Measurements from ENCODE around the gene ATF3. TPM values are rescaled to one million over a fixed set of nuclear protein-coding genes. Genes with fewer than 3 reads are reported as not detected.

Gene ATF3
- total RNA-seq, 1 experiment from 2014 or later: 10.2 TPM

GRCh38 chr1:212568978-212569537 is 39.5 kb upstream of the ATF3 start:
- BruUV-seq (replicated peaks): no TSS peak
- no peak overlapping the region for H3K4me3 ChIP-seq
- H3K4me2 ChIP-seq: no peak overlapping the region
- ChIA-PET CTCF (no interaction called here), POLR2A (ENCODE audit: unreplicated experiment) (interaction anchor here (0.7 kb wide), 1 partner anchor 212 kb away, joined by 4 read pairs; no protein-coding TSS in a partner anchor)
- intact Hi-C loops (cut with micrococcal nuclease; ENCODE audit: unreplicated experiment): no loop called here
- H3K9me3 ChIP-seq (ENCODE audit: insufficient read depth, low read depth): no peaks in the 10 kb centered on the region
- no peaks in the 10 kb centered on the region for H4K20me1 ChIP-seq (ENCODE audit: insufficient read depth)
- no peak overlapping the region for H2AFZ ChIP-seq
- no peaks in the 10 kb centered on the region for H3K27me3 ChIP-seq (ENCODE audit: insufficient read depth, low read depth)
- H3K79me2 ChIP-seq (ENCODE audit: low read depth): no peaks in the 10 kb centered on the region
- H3K9me2 ChIP-seq (ENCODE audit: insufficient read depth): no peaks in the 10 kb centered on the region
- no peak overlapping the region for H3K27ac ChIP-seq
- no peak for DNase-seq
- H3F3A ChIP-seq (ENCODE audit: insufficient read depth, low read depth): peaks cover 16% of the 10 kb centered on the region
- peaks cover 21% of the 10 kb centered on the region for H3K4me1 ChIP-seq (replicated peaks; ENCODE audit: insufficient read depth)
- H3K36me3 ChIP-seq (ENCODE audit: low read depth): no peaks in the 10 kb centered on the region
- TF ChIP-seq EZH2 (IDR thresholded peaks at IDR 0.05; ENCODE audit: low read depth): no peak
- TF ChIP-seq, protein P1, sequence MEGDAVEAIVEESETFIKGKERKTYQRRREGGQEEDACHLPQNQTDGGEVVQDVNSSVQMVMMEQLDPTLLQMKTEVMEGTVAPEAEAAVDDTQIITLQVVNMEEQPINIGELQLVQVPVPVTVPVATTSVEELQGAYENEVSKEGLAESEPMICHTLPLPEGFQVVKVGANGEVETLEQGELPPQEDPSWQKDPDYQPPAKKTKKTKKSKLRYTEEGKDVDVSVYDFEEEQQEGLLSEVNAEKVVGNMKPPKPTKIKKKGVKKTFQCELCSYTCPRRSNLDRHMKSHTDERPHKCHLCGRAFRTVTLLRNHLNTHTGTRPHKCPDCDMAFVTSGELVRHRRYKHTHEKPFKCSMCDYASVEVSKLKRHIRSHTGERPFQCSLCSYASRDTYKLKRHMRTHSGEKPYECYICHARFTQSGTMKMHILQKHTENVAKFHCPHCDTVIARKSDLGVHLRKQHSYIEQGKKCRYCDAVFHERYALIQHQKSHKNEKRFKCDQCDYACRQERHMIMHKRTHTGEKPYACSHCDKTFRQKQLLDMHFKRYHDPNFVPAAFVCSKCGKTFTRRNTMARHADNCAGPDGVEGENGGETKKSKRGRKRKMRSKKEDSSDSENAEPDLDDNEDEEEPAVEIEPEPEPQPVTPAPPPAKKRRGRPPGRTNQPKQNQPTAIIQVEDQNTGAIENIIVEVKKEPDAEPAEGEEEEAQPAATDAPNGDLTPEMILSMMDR (conservative IDR thresholded peaks at IDR 0.05): no peak

DNA sequence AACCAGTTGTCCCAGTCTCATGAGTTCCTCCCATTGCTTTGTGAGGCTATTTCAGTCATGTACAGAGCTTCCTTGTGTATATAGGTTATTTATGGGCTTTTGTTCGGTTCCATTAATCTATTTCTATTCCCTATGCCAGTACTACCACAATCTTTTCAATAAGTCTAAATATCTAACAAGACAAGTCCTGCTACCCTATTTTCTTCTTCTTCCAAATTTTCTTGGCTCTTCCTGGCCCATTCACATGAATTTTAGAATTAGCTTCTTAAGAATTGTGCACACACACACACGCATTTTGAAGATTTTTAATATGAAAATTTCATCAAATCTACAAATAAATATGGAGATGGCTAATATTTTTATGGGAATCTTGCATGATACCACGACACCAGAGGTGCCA is 33.8 kb upstream of the ATF3 start:
- Histone ChIP-seq H2AFZ (0 out of 2 replicates have a peak overlapping the region, but pooled peaks have one; percentile 22), H3K4me2 (no peak overlapping the region), H3F3A (ENCODE audit: insufficient read depth, low read depth) (no peaks in the 10 kb centered on the region), H3K27me3 (ENCODE audit: insufficient read depth, low read depth) (no peaks in the 10 kb centered on the region), H3K9me2 (ENCODE audit: insufficient read depth) (no peaks in the 10 kb centered on the region), H4K20me1 (ENCODE audit: insufficient read depth) (no peaks in the 10 kb centered on the region), H3K27ac (no peak overlapping the region), H3K9me3 (ENCODE audit: insufficient read depth, low read depth) (no peaks in the 10 kb centered on the region), H3K4me1 (replicated peaks; ENCODE audit: insufficient read depth) (no peaks in the 10 kb centered on the region), H3K79me2 (ENCODE audit: low read depth) (no peaks in the 10 kb centered on the region), H3K4me3 (no peak overlapping the region), H3K36me3 (ENCODE audit: low read depth) (no peaks in the 10 kb centered on the region)
- intact Hi-C loops (cut with micrococcal nuclease; ENCODE audit: unreplicated experiment): no loop called here
- BruUV-seq (replicated peaks): no TSS peak
- TF ChIP-seq EZH2 (IDR thresholded peaks at IDR 0.05; ENCODE audit: low read depth): no peak
- TF ChIP-seq, protein P1 (conservative IDR thresholded peaks at IDR 0.05): no peak
- ChIA-PET POLR2A (ENCODE audit: unreplicated experiment) (no interaction called here), CTCF (interaction anchor here (0.6 kb wide), 1 partner anchor 93 kb away, joined by 5 read pairs; no protein-coding TSS in a partner anchor)
- DNase-seq: no peak

DNA sequence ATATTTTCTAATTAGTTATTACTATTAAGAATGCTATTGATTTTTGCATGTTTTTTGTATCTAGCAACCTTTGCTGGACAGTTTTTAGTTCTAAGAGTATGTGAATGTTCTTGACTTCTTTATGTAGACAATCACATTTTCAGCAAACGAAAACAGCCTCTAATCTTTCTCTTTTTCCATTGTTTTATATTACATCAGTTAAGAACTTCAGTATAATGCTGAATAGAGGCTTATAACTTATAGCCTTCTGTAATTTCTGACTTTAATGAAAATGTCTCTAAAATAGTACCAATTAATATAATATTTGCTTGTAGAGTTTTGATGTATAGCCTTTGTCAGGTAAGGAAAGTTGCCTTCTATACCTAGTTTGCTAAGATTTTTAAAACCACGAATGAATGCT is 33.2 kb upstream of the ATF3 start:
- Histone ChIP-seq H3K4me3 (no peak overlapping the region), H3K4me2 (no peak overlapping the region), H3K4me1 (replicated peaks; ENCODE audit: insufficient read depth) (no peaks in the 10 kb centered on the region), H3K9me3 (ENCODE audit: insufficient read depth, low read depth) (no peaks in the 10 kb centered on the region), H3K9me2 (ENCODE audit: insufficient read depth) (no peaks in the 10 kb centered on the region), H3K36me3 (ENCODE audit: low read depth) (no peaks in the 10 kb centered on the region), H3K27ac (no peak overlapping the region), H3F3A (ENCODE audit: insufficient read depth, low read depth) (no peaks in the 10 kb centered on the region), H3K27me3 (ENCODE audit: insufficient read depth, low read depth) (no peaks in the 10 kb centered on the region), H2AFZ (no peak overlapping the region), H3K79me2 (ENCODE audit: low read depth) (no peaks in the 10 kb centered on the region), H4K20me1 (ENCODE audit: insufficient read depth) (no peaks in the 10 kb centered on the region)
- intact Hi-C loops (cut with micrococcal nuclease; ENCODE audit: unreplicated experiment): no loop called here
- TF ChIP-seq, protein P1 (conservative IDR thresholded peaks at IDR 0.05): no peak
- TF ChIP-seq EZH2 (IDR thresholded peaks at IDR 0.05; ENCODE audit: low read depth): no peak
- BruUV-seq (replicated peaks): no TSS peak
- DNase-seq: no peak
- ChIA-PET POLR2A (ENCODE audit: unreplicated experiment) (no interaction called here), CTCF (no interaction called here)
